NCI-H345 treated with DMSO at 0.1 percent for 48 hours (cell line): Measurements from ENCODE around the gene PTGFRN.
A peak's percentile ranks its signal among the peaks of the same experiment; 100 is the strongest.
"Not testable (repeated sequence)": the region's sequence is repeated elsewhere in the genome, so short reads cannot be mapped to it uniquely, and the experiment has no call there.

Experiments
- DNase-seq: peaks from one replicate; lab custom pipeline; 2025; ENCODE audit not compliant: unreplicated experiment; lab: John Stamatoyannopoulos, UW

Gene PTGFRN

DNA sequence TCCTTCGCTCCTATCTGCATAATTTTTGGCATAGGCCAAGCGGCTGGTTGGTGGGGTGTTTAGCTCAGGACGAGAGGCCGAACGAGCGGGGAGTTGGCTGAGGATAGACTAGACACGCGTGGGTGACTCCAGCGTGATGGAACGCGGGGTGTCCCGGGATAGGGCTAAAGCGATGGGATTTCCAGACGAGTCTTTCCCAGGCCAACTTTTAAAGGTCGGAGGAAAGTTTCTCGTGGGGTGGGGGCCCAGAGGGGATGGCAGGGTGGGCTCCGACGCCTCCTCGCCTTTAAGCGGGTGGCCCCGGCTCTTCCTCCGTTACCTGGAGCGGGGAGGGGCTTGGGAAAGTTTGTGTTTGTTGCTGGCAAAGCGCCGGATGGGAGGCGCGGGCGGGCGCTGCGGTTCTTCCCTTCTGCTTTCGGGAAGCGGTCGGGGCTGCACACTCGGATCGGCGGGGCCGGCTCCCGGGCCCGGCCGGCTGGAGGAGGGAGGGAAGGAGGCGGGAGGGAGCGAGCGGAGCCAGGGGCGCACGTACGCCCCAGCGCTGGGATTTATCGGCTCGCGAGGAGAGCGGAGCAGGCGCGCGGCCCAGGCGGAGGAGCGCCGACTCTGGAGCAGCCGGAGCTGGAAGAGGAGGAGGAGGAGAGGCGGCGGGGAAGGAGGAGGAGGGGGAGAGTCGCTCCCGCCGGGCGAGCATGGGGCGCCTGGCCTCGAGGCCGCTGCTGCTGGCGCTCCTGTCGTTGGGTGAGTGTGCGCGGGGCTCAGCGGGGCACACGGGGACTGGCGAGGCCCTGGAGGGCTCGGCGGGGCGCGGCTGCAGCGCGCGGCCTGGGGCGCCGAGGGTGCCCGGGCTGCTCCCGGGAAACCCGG is at the start of gene PTGFRN:
Gene PTGFRN, plus strand, starts transcription at position 405 of the 867 bp plus-strand sequence. Its CDS starts 288 bp downstream, at position 693.
- DNase-seq, result no peak

DNA sequence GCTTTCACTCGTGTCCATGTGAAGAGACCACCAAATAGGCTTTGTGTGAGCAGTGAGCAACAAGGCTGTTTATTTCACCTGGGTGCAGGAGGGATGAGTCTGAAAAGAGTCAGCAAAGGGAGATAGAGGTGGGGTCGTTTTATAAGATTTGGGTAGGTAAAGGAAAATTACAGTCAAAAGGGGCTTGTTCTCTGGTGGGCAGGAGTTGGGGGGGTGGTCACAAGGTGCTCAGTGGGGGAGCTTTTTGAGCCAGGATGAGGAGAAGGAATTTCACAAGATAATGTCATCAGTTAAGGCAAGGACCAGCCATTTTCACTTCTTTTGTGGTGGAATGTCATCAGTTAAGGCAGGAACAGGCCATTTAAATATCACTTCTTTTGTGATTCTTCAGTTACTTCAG is 49.5 kb upstream of the PTGFRN start:
- not testable (repeated sequence) for DNase-seq

DNA sequence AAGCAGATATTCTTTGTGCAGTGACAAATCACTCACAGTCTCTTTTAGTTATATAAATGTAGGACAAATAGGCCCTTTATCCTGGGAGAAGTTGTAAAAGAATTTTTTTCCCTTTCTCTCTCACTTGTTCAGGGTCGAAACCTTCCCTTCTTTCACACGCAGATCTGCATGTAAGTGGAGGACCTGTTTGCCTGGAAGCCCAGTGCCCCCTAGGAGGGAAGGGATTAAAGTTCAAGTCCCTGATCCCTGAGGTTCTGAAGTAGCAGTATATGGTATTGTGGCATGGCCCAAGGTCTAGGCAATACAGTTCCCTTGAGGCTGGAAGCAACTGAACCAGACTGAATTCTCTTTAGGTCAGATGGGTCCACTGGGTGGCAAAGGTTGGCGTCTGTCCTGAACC is 48.6 kb upstream of the PTGFRN start:
- no peak for DNase-seq

DNA sequence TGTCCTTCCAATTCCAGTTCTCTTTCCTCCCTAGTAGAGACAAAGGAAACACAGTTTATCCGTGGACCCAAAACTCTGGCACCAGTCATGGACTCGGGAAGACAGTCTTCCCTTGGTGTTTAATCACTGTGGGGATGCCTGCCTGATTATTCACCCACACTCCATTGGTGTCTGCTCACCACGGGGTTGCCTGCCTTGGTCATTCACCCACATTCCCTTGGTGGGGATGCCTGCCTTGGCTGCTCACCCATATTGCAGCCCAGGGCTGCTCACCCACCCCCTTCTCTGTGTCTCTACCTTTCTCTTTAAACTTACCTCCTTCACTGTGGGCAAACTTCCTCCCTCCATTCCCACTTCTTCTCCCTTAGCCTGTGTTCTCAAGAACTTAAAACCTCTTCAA is 46.7 kb upstream of the PTGFRN start:
- not testable (repeated sequence) for DNase-seq

DNA sequence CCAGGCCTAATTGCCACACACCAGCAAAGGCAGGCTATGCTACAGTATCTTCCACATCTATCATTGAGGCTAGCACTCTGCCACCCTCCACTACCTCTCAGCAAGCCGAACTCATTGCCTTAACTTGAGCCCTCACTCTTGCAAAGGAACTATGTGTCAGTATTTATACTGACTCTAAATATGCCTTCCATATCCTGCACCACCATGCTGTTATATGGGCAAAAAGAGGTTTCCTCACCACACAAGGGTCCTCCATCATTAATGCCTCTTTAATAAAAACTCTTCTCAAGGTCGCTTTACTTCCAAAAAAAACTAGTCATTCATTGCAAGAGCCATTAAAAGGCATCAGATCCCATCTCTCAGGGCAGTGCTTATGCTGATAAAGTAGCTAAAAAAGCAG is 43.2 kb upstream of the PTGFRN start:
- not testable (repeated sequence) for DNase-seq

DNA sequence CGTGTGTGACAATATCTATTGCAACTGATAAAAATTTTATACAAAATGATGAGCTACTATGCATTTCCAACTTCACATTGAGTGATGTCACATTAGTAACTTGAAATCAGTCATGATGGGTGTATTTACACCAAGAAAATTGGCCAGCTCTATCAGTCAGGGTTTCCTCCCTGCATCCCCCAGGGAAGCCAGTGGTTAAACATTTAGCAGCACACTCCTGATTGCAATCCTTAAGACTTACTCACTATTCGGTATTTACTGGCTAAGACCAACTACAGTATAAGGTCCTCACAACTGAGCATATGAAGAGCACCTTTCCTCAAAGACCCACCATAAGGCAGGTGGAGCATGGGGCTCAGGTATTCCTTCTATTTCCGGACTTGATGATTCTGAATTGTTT is 41.3 kb upstream of the PTGFRN start:
- no peak for DNase-seq

DNA sequence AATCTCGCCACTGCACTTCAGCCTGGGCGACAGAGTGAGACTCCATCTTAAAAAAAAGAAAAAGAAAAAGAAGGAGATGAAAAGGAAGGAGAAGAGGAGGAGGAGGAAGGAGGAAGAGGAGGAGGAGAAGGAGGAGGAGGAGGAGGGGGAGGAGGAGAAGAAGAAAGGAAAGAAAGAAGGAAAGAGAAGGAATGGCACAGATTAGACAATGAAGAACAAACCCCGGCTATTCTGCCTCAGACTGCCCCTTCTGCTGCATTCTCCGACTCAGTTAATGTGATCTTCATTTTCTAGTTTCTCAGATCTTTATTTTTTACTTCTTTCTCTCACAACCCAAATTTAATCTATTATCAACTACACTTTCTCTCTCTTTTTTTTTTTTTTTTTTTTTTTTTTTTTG is 40.1 kb upstream of the PTGFRN start:
- DNase-seq, result no peak

DNA sequence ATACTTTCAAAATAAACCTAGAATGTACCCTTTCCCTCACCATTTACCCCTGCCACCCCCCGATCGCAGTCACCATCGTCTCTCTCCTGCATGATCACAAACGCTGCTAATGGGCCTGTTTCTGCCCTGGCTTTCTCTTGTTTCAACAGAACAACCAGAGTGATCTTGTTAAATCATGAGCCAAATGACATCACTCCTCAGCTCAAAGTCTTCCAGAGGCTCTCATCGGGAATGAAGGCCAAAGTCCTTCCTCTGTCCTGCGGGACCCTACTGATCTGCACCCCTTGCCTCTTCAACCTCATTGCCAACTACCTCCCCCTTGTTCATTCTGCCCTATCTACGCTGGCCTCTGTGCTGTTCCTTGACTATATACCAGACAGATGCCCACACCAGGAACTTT is 39.4 kb upstream of the PTGFRN start:
- DNase-seq, result no peak

DNA sequence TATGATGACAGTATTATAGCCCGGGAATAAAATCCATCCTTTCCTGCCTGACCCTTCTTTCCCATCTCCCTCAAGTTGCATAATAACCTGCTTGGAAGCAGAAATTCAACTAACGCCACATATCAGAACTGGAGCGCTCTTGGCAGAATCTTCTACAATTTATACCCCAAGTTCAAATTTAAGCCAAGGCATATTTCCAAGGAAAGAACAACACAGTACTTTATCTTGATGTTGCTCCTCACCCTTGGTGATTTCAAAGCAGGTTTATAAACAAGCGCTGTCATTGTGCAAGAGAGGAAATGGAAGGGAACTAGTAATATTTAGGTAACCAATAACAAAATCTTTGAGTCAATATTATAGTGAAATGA is 38.0 kb upstream of the PTGFRN start:
- DNase-seq, result no peak

DNA sequence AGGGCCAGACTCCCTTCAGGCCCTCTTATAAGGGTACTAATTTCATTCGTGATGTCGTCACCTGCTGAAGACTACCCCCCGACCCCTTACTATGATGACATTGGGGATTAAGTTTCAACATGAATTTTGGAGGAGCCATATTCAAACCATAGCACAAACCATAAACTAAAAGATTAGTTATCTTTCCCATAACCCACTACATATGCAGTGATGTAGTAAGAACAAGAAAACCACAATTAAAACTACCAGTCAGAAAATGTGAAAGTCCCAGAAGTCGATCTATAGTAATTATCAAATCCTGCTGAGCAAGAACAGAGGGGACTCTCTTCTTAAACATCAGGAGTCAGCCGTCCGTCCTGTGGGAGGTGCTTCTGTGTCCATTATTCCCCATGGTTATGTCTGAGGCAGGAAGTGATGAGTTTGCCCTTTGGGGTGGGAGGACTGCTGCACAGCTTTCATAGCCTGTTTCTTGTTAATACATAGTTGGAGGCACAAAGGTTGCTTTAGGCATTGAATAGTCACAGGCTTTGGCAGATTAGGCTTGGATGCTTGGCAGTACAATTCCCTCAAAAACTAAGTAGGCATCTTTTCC is 35.9 kb upstream of the PTGFRN start:
- DNase-seq, result no peak

DNA sequence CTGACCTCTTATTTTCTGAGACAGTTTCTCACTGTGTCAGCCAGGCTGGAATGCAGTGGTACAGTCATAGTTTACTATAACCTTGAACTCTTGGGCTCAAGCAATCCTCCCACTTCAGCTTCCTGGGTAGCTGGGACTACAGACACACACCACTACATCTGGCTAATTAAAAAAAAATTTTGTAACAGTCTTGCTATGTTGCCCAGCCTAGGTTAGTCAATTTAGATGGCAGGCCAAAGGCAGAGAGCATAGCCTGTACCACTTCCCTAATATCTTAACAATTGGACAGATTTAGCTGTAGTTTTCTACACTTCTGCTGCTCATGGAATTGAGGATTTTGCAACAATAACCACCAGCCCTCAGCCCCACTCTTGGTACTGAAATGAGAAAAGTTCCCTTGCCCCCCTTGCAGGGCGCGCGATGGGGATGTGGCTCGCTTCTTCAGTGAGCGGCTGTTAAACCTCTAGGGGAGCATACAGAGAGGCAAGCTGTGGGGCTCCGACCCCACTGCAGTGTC is 34.9 kb upstream of the PTGFRN start:
- DNase-seq, result no peak

DNA sequence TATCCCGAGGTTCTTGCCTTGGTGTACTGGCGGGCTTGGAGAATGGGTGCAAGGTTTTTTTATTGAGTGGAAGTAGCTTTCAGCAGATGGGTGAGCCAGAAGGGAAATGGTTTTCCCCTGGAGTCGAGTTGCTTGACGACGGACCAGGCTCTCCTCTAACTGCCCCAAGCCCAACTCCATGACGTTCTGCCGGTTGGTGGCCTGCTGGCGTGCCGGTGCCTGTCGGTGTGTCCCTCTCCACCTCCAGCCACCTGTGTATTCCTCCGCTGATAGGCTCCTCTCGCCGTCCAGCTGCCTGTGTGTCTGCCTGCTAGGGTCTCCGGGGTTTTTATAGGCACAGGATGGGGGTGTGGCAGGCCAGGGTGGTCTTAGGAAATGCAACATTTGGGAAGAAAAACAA is 34.3 kb upstream of the PTGFRN start:
- DNase-seq, result no peak

DNA sequence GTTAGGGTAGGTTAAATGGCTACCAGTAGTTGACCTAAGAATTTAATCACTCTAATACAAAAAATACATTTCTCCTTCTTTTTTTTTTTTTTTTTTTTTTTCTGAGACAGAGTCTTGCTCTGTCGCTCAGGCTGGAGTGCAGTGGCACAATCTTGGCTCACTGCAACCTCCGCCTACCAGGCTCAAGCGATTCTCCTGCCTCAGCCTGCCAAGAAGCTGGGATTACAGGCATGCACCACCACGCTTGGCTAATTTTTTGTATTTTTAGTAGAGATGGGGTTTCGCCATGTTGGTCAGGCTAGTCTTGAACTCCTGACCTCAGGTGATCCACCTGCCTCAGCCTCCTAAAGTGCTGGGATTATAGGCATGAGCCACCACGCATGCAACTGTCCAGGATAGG is 33.8 kb upstream of the PTGFRN start:
- DNase-seq, result not testable (repeated sequence)

DNA sequence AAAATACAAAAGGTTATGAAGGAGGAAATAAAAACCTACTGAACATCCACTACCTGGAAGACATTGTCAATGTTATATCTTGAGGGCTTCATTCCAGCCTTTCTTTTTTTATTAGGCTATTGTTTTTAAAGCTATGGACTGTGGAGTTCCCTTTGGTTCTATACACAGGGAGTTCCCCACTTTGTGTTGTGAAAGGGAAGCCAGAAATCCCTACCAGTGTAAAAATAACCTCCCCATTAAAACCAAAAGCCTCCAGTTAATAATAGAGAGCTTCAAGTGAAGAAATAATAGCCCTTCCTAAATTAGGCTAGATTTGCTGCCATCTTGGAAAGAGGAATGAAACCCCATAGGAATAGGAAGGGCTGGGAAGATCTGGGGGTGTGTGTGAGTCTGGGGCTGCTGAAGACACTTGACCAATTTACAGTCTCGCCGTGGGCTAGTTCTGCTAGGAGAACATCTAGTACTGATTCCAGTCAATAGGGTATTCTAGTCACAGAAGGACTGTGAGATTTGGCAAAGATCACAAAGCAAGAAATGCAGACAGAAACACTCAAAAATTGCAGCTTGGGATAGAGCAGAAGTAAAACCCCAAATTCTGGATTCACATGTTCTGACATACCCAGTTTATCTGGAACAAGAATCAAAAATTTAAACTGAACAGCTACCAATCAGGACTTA is 32.4 kb upstream of the PTGFRN start:
- DNase-seq, result no peak

DNA sequence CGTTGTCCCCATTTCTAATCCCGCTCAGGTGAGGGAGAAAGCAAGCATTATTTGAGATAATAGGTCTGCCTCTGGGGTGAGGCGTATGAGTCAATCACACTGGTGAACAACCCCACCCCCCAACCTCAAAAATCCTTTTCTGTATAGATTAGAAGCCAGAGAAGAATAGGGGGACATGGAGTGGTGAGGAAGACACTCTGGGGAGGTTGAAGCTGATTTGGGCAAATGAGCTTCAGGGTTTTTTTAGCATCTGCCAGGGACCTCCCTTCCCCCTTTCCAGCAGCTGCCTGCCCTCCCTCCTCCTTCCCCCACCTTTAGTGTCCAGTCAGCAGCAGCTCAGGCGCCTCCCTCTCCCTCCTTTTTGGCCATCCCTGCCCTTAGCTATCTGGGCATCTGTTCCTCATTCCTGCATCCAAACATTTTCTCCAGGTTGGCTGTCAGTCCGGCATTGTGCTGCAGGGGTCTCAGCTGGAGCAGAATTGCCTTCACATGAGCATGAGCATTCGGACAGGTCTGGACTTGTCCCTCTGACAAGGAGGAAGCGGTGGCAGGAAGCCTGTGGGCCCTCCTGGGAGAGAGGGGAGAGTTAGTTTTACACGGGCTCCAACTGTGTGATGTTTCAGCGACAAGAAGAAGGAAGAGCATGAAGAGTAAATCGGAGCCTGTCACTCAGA is 30.8 kb upstream of the PTGFRN start:
- peak; percentile 72 for DNase-seq

DNA sequence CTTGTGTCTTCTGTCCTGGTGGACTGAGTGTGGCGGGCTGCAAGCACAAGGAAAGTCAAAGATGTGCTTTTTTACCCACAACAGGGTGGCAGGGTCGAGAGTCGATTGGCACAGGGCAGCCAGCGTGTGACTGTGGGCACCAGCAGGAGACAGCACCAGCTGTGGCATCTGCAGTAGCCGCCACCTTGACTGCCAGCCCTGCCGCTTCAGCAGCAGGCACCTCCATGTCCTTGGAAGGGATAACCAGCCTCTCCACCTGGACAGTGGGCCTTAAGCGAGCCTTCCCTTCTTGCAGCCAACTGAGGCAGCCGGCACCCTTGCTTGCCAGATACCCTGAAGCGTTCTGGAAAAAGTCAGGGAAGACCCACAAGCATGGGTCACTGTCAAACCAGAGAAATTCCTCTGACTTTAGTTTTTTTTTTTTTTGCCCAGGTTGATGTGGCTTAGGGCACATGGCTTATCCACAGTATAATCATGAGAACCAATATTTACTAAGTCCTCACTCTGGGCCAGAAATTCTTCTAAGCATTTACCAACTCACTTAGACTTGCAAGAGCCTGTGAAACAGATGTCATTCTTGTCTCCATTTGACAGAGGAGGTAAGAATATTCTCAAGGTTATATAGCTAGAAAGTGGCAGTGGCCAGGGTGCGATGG is 30.1 kb upstream of the PTGFRN start:
- no peak for DNase-seq

DNA sequence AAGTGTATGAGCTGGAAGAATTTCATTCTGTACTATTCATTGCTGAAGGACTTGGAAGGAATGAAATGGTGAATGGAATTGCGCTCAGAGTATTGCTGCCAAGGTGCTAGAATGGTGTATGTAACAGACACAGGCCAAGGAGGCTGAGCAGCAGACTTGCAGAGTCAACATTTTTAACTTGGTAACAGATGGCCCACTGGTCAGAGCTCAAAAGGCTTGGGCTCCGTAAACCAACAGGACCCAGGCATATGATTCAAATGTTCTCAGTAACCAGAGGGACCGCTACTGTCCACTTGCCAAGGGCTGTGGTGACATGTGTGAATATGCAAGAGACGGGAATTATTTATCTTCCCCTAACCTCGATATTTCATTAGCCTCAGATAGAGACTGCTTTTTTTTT is 28.8 kb upstream of the PTGFRN start:
- no peak for DNase-seq

DNA sequence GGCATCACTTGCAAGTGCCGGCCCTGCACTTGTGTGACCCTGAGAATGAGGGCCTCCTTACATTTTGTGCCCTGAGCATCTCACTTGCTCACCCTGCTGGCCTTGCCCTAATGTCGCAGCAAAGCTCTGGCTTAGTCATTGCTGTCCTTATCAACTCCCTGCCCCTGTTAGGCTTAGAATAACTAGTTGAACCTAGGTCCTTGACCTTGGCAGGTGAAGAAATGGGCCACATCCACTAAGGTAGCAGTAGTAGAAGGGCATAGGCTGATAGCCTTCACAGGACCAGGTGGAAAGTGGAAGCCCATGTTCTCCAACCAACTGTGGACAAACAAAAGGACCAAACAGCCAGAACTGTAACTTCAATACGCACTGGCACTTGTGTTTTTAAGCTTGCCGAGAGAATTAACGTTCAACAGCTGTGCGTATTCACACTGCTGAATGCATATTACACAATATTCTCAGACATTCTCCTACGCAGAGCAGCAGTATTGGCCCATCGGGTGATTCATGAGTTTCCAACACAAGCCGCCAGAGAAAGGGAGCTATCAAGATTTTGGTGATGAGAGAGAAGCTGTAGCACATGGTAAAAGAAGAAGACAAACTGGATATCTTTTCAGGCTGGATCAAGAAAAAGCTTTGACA is 27.7 kb upstream of the PTGFRN start:
- no peak for DNase-seq

DNA sequence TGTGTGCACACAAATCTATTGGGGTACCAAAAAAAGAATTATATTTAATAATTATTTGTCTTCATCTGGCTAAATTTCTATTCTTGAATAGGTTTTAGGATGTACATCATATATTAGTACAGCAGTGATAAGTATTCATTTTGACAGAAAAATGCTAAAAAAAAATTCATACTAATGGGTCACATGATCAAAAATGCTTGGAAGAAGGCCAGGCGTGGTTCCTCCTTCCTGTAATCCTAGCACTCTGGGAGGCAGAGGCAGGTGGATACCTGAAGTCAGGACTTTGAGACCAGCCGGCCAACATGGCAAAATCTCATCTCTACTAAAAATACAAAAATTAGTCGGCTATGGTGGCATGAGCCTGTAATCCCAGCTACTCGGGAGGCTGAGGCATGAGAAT is 26.9 kb upstream of the PTGFRN start:
- DNase-seq, result no peak

DNA sequence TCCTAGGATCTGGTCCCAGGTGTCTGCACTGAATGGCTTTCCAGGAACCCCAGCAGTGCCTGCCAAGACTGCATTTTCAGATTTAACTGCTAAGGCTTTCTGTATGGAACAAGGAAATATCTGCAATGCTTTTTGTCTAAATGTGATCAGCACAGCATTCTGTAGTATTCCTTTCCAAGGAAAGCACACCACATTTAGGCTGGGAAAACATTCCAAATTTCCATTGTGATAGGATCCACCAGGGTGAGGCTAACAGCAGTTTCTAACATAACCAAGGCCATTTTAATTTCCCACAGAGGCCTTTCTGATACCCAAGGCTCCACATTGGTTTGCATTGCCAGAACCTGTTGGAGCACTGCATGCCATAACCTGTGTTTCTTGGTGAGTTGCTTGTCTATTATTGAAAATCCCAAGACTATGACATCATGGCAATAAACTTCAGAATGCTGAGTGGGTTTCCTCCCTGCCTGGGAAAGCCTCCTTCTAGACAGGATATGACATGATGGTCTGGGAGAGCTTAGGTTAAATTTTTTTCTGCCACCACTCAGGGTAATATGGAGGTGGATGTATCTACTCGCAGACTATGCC is 23.3 kb upstream of the PTGFRN start:
- DNase-seq, result no peak
